ENCODE measurements around the gene PLEKHA7.
"Not testable (repeated sequence)": the region's sequence is repeated elsewhere in the genome, so short reads cannot be mapped to it uniquely, and the experiment has no call there.

Gene PLEKHA7

DNA sequence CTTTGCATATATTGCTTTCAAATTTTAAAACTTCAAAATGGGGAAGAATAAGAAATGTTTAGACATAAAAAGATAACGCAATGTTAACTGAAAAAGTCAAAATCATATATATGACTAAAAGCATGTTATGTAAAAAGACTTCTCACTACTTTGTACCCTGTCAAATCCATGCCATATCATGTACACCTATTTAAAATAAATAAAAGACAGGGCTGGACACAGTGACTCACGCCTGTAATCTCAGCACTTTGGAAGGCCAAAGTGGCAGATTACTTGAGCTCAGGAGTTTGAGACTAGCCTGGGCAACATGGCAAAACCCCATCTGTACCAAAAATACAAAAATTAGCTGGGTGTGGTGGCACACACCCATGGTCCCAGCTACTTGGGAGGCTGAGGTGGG lies 109.5 kb downstream of the PLEKHA7 start:
- not testable (repeated sequence) for DNase-seq

DNA sequence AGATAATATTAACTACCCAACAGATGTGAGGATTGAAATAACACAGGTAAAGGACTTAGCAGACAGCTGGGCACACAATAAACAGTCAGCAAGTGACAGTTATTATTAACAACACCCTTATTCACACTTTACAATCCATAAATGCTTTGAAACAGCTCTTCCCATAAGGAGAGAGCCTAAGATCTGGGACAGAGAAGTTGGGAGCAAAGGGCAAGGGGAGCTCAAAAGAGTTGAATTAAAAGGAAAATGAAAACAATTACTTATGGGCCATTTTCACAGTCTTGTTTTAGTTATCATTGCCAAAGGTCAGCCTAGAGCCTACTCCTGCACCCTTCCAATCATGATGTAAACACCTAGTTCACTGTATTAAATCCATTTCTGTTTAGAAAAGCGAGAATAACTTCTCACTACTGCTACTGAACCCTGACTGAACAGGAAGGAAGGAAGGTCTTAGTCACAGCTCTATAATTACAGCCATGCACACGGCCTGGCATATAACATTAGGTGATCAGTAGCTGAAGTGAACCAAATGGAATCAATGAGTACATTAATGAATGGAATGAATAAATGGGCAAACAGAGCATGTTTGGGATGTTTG lies 111.3 kb downstream of the PLEKHA7 start:
- DNase-seq: no peak

DNA sequence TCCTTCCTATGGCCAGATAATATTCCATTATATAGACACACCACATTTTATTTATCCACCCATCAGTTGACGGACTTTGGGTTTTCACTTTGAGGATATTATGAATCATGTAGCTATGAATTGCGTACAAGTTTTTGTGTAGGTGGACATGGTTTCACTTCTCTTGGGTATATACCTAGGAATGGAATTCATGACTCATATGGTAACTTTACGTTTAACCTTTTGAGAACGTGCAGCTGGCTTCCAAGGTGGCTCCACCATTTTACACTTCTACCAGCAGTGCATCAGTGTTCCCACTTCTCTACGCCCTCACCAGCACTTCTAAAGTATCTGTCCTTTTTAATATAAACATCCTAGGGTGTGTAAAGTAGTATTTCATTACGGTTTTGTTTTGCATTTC lies 112.0 kb downstream of the PLEKHA7 start:
- DNase-seq: no peak

DNA sequence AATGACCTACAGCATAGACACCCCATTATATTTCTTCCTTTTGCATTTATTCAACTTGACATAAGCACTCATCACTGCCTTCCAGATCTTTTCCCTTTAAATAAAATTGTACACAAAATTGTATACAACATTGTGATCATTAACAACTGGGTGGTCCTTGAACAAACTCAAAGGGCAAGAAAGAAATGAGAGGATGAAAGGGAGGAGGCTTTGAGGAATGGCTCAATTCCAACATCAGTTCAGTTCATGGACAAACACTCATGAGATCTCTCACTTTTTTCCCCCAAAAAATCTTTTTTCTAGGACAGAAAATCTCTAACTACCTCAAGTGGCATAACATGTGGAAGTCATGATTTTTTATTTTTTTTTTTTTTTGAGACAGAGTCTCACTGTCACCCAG lies 113.7 kb downstream of the PLEKHA7 start:
- DNase-seq: no peak

DNA sequence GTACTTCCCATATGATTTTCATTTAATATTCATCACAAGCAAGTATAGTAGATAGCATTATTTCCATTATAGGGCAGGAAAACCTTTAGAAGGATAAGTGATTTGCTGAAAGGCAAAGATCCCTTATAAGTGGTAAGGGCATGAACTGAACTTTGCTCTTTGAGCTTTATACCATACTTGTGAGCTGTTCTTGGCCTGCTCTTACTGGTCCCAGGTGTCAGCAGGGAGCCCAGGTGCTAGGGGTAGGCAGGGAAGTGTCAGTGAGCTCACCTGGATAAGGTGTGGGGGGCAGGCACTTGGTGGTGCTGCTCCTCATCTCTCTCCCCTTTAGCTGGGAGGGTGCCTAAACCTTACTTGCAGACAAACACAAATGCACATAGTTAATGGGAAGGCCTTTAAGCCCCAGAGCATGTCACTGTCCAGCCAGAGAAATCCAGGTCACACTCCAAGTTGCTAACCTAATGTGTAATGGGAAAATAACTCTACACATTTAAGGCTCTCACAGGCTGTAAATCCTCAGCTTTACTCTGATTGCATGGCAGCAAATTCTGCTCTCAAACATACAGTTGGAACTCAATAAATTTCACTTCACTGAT lies 114.4 kb downstream of the PLEKHA7 start:
- DNase-seq: no peak

DNA sequence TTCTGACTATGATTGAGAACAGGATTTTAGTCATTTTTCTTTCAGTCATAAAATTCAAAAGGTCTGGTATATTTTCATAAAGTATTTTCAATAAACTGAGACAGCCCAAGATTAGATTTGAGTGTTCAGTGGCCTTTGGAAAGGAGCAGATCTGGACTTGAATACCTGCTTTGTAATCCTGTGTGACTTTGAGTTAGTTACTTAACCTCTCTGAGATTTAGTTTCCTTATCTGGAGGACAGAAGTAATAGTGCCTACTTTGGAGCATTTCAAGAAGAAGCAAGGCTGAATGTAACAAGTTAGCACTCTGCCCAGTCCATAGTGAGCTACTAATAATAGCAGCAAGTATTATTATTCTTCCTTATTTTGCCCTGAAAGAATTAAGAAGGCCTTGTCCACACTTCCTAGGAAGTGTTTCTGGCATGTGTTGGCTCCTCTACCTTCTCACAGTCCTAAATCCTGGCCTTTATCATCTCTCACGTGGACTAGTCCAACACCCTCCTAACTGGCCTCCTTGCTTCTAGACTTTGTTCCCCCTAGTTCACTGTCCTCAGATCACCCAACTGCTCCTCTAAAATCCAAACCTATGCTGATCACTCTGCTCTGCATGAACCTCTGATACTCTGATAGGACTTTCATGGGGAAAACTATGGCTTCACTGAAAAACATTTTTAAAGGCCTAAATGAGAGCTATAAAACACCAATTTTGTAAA lies 115.8 kb downstream of the PLEKHA7 start:
- DNase-seq: no peak

DNA sequence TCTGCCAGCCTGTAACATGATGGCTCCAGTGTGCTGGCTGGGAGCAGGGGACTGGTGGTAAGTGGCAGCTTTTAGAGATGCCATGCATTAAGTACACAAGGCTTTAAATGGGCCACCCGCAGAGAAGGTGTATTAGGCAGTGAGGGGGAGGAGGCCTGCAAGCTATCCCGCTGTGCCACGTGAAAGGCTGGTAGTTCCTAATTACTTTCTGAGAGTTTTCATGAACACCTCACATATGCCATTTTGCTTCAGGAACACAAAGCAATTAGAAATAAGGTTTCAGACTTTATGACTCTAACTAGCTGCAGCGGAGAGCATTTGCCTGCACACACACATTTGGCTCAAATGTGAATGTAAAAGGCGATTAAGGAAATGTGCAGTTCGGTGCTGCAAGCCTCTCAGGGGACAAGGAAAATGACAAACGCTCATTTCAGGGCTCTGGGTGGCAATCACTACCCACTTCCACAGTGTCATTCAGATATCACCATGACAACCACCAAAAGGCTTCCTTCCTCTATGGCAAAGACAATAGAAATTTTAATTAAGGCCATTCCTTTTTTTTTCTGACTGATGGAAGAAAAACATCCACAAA lies 116.6 kb downstream of the PLEKHA7 start:
- no peak for DNase-seq

DNA sequence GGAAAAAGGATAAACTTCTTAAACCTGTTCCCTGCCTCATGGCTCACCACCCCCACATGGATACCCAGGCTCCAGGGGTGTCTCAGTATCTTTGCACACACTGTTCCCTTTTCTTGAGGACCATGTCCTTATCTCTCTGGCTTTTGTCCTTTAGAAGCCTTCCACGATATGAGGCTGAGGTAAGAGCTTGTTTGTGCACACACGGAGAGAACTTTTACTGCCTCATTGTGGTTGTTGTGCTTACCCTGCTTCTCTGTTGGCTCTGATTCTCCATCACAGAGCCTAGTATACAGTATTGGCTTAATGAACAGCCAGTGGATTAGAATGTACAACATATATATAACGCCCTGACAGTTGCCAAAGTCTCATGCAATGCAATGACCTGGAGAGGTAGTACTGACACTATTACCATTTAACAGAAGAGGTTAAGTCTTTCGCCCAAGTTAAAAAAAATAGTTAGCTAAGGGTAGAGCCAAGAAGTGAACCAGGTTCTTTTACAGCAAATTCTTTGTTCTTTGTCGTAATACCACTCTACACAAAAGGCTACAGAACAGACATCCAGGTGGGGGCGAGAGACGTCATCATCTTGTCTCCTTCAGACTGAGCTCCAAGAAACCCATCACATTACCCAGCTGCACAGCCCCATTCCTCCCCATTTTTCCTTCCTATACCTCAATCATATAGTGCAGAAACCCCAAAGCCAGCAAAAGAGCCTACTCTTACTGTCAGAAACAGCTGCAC lies 117.3 kb downstream of the PLEKHA7 start:
- DNase-seq: no peak

DNA sequence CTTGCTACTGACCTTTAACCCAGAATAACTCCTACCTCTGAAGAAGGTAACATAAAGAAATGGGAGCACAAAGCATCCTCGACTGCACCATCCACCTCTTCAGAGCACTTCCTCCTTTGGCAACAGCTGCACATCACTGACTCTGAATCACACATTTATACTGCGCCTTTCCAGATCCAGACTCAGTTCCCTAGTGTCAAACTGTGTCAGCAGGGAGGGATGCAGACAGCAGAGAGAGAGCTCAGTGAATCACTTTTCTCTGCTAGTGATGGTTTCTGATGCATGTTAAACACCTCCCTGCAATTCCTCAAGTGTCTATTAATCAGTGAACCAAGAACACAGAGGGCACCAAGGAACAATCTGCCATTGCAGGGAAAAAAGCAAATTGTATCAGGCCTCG lies 118.9 kb downstream of the PLEKHA7 start:
- DNase-seq: no peak

DNA sequence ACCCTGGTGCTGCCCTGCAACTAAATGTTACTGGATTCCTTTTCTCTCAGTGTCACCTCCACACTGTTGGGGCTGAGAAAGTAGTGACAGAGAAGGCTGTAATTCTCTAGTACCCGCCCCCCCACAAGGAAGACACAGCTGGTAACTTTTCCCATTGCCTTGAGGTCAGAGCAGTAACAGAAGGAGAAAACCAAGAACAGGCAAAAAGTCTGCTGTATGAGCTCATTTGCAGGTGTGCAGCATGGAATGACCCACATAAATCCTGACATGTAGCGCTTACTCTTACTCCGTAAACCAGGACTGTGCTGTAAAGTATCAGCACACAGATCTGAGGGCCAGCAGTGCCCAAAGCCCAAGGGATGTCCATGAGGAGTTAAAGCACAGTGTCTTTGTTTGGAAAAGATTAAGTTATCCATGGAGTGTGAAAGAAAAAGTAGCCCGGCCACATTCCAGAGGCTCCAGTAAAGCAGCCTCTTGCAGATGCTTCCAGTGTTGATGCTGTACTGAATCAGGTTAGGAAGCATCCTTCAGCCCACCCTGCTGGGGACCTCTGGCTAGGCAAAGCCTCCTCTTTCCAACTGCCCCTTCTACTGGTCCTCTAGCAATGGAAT lies 120.7 kb downstream of the PLEKHA7 start:
- DNase-seq: no peak

DNA sequence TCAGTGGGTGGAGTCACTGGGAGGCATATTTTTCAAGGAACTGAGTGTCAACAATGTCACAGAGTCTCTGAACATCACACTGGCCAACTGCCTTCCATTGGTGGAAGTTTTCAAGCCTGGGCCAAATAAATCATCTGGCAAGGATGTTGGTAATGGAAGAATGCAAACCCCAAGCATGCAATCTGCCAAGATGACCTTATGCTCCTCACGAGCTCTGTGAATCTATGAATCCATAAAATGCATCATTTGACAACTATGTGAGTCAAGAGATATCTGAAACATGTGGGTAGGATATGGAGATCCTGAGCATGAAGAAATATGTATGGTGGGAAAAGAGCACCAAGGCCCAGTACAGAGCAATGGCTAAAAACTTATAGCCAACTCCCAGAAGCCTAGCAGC lies 122.2 kb downstream of the PLEKHA7 start:
- DNase-seq: no peak

DNA sequence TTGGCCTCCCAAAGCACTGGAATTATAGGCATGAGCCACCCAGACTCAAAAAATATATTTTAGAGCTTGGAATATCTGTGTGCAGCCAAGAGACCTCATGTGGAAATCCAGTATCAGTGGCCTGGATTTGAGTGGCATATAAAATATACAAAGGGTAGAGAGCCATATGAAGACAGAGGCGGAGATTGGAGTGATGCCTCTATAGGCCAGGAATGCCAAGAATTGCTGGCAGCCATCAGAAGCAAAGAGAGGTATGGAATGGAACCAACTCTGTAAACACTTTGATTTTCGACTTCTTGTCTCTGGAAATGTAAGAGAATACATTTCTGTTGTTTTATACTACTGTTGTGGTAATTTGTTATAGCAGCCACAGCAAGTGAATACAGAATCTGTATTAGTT lies 123.0 kb downstream of the PLEKHA7 start:
- no peak for DNase-seq

DNA sequence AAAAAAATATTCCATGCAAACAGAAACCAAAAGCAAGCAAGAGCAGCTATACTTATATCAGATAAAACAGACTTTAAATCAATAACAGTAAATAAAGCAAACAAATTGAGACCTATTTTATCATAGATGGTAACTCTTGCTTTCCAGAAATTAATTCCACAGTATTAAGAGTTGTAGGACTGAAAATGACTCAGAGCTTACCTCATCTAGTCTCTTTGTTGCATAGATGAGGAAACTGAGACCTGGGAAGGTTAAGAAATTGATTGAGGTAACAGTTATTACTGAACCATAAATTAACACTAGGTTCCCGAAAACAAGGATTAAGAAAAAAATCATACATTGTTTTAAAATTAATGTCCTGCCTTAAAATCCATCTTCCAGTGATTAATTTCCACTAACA lies 123.8 kb downstream of the PLEKHA7 start:
- DNase-seq: no peak

DNA sequence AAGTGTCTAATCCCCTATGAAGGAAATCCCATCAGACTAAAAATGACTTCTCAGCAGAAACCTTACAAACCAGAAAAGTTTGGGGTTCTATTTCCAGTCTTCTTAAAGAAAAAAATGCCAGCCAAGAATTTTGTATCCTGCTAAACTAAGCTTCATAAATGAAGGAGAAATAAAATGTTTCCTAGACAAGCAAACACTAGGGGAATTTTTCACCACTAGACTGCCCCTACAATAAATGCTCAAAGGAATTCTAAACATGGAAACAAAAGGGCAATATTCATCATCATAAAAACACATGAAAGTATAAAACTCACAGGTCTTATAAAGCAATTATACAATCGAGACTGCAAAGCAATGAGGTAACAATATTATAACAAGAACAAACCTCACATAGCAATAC lies 124.3 kb downstream of the PLEKHA7 start:
- no peak for DNase-seq

DNA sequence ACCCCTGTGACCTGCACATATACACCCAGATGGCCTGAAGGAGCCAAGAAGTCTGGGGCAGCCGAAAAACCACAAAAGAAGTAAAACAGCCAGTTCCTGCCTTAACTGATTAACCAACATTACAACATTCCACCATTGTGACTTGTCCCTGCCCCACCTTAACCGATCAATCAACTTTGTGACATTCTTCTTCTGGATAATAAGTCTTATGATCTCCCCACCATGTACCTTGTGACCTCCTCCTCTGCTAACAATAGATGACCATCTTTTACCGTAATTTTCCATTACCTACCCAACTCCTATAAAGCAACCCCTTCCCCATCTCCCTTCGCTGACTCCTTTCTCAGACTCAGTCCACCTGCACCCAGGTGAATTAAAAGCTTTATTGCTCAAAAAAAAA lies 125.2 kb downstream of the PLEKHA7 start:
- DNase-seq: not testable (repeated sequence)

DNA sequence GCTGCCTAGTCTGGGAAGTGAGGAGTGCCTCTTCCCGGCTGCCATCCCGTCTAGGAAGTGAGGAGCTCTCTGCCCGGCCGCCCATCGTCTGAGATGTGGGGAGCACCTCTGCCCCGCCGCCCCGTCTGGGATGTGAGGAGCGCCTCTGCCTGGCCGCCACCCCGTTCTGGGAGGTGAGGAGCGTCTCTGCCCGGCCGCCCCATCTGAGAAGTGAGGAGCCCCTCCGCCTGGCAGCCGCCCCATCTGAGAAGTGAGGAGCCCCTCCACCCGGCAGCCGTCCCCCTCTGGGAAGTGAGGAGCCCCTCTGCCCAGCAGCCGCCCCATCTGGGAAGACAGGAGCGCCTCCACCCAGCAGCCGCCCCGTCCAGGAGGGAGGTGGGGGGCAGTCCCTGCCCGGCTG lies 126.3 kb downstream of the PLEKHA7 start:
- DNase-seq: not testable (repeated sequence)

DNA sequence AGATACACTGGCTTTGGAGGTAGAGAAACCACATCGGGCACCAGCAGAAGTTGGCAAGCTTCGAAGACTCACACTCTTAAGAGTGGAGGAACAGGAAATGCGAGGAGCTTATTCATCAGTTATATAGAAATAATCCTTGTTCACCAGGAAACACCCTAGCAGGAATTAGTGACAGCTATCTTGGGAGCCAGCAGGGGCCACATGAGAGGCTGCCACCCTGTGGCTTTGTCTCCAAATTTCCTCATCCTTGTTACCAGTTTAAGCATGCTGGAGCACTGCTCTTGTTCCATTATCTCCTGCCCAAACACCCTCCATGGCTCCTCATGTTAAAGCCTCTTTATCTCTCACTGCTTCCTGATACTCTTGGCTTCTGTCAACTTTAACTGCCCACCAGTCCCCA lies 131.0 kb downstream of the PLEKHA7 start:
- DNase-seq: no peak

DNA sequence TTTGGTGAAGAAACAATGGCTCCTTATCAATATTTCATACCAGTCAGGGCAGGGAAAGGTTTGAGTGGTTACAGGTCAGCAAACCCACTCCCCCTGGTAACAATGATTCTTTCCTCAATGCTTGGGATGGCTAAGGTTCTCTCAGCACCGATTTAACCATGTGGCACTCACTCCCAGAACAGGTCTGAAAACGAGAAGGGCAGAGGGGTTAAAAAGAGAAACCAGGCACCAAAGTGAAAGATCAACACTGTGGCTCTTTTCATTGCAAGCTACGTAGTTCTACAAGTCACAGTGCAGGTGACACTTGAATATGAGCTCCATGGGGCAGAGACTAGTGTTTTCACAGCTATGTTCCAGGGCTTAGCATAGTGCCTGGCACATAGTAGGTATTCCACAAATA lies 132.4 kb downstream of the PLEKHA7 start:
- no peak for DNase-seq

DNA sequence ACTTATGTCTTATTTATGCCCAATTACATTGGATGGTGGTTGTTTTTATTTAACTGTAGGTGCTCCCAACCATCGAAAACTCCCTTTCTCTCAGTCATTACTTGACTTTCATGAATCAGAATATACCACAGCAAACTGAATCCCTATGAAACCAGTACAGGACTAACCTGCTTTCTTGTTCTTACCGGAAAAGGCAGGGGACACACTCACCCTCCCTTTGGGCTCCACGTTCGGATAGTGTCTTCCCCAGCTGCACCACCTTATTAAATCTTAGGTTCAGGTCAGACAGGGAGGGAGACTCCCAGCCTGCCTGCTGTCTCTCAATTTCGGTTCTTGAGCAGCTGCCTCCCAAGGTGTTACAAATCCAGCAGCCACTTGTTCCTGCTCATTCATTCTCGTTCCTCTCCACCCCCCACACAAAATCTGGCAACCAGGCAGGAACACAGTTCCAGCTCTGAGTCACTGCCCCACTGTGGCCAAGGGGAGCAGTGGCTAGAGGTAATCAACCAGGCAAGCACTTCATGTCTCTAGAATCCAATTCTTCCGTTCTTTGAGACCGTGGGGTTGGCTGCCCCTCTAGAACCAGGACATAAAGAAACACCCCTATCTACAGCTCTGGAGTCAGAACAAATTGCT lies 133.0 kb downstream of the PLEKHA7 start:
- DNase-seq: no peak

DNA sequence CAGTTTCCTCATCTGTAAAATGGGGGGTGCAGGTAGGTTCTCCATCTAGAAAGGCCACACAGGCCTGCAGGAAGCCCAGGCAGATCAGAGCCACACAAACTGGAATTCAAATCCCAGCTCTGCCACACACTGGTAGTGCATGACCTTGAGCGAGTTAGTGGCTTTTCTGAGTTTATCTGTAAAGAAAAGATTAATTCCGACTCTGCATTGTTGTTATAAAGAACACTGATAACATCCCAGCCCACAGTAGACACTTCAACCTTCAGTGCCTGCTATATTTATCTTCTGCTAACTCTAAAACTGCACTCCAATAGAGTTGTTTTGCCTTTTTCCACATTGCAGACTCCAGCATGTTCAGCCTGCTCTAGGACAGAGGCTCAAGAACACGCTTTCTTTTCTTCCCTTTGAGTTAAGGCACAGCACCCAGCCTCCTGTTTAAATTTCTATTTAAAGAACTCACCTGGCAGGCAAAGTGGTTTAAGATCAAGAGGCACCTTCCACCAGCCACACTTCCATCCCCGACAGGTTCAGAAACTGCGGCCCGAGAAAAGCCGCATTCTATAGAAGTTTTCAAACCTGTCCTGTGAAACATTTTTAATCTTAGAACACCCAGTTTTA lies 133.9 kb downstream of the PLEKHA7 start:
- no peak for DNase-seq

DNA sequence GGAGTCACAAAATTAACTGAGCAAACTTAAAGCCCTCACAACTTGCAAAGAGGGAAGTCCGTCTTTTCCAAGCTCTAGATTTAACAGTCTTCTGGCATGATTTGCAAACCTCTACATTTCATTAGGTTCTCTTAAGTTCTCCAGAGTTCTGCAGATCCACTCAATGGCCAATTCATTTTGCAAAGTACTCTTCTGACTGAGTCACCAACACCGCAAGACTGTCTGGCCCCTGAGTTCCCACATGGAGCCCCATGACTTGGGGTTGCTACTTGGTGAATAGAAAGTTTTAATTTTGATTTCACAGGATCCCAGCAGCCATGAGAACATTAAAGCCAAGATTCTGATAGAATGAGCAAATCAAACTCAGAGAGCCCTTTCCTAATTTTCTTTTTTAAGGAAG lies 134.5 kb downstream of the PLEKHA7 start:
- DNase-seq: no peak

DNA sequence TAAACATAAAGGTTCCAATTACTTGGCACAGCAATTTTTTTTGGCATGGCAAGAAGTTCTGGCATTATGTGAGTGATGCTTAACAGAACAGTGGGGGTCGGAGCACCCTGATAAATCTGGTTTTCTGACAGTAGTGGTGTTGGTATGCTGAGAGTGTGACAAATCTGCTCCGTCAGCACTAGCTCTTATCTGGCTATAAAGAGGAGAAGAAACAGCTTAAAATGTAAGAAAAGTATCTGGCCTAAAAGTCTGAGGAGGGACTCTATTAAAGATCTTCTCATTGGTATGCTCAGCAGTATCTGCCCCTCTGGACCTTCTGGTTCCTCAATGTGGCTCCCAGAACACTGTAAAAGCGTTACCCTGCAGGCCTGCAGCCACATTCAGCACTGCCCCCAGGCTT lies 137.4 kb downstream of the PLEKHA7 start:
- no peak for DNase-seq
